AG08396 (cell line): ENCODE data around the gene NUDT9.
A peak's percentile ranks its signal among the peaks of the same experiment; 100 is the strongest.
"Not testable (repeated sequence)": the region's sequence is repeated elsewhere in the genome, so short reads cannot be mapped to it uniquely, and the experiment has no call there.

Experiments
- DNase-seq: peaks from one replicate; pipeline ENCODE4 v3.0.0; 2012; ENCODE audit warnings: low spot score, mixed read lengths

Gene NUDT9

GRCh38 chr4:87422104-87423052, at the start of gene NUDT9:
NUDT9 (plus strand) TSS chr4:87422573; CDS start chr4:87422906, 333 bp downstream.
- peak; percentile 89 for DNase-seq

GRCh38 chr4:87375719-87376291, 46.6 kb upstream of the NUDT9 start:
- peak; percentile 55 for DNase-seq

GRCh38 chr4:87377816-87378215, 44.6 kb upstream of the NUDT9 start:
- DNase-seq = no peak

- DNase-seq = no peak
Observed at GRCh38 chr4:87382116-87382515, 40.3 kb upstream of the NUDT9 start.

GRCh38 chr4:87382931-87383330, 39.4 kb upstream of the NUDT9 start:
- DNase-seq = no peak

- not testable (repeated sequence) for DNase-seq
Observed at GRCh38 chr4:87384466-87385132, 37.8 kb upstream of the NUDT9 start.

- DNase-seq = no peak
Observed at GRCh38 chr4:87387237-87387636, 35.1 kb upstream of the NUDT9 start.

- DNase-seq = no peak
Observed at GRCh38 chr4:87388901-87389300, 33.5 kb upstream of the NUDT9 start.

- DNase-seq = not testable (repeated sequence)
Observed at GRCh38 chr4:87390055-87390454, 32.3 kb upstream of the NUDT9 start.

- no peak for DNase-seq
Observed at GRCh38 chr4:87390551-87390890, 31.9 kb upstream of the NUDT9 start.

GRCh38 chr4:87390891-87391575, 31.3 kb upstream of the NUDT9 start, which contains the start of gene HSD17B11:
HSD17B11 (minus strand) TSS chr4:87391188; CDS start chr4:87391070, 118 bp downstream.
- DNase-seq = peak; percentile 94

GRCh38 chr4:87391576-87392054, 30.8 kb upstream of the NUDT9 start:
- no peak for DNase-seq

- DNase-seq = no peak
Observed at GRCh38 chr4:87392183-87392582, 30.2 kb upstream of the NUDT9 start.

GRCh38 chr4:87395073-87395472, 27.3 kb upstream of the NUDT9 start:
- not testable (repeated sequence) for DNase-seq

- not testable (repeated sequence) for DNase-seq
Observed at GRCh38 chr4:87395851-87396250, 26.5 kb upstream of the NUDT9 start.

- no peak for DNase-seq
Observed at GRCh38 chr4:87399148-87399547, 23.2 kb upstream of the NUDT9 start.

GRCh38 chr4:87399954-87400353, 22.4 kb upstream of the NUDT9 start:
- no peak for DNase-seq

- DNase-seq = not testable (repeated sequence)
Observed at GRCh38 chr4:87403732-87404131, 18.6 kb upstream of the NUDT9 start.

GRCh38 chr4:87405211-87405820, 17.1 kb upstream of the NUDT9 start:
- no peak for DNase-seq

GRCh38 chr4:87406462-87406861, 15.9 kb upstream of the NUDT9 start:
- DNase-seq = no peak

GRCh38 chr4:87406902-87407301, 15.5 kb upstream of the NUDT9 start:
- not testable (repeated sequence) for DNase-seq
